ENCODE results near the gene NDN. TPM values are rescaled to one million over a fixed set of nuclear protein-coding genes. Genes with fewer than 3 reads are reported as not detected.

NDN gene
- total and polyA plus RNA-seq, 2 of the 4 experiments (the other 2 are of a cell fraction) = 40.1 to 72.4 TPM

- H2AFZ ChIP-seq (replicated peaks; ENCODE audit: low read length, poor library complexity) = no peak overlapping the region
- 90% methylated on average over 11 of the region's 13 CpGs; no CpG with 5 or more reads in 1 of the 2 experiments for WGBS, 2 experiments (ENCODE audit: extremely low coverage in 2 of 2, insufficient read length in 1 of 2)
- H3K27me3 ChIP-seq (ENCODE audit: control insufficient read depth, insufficient read depth, low read length) = no peaks in the 10 kb centered on the region
- no peak overlapping the region for H3K4ac ChIP-seq (ENCODE audit: low read depth, low read length)
- POLR2A ChIA-PET (ENCODE audit: unreplicated experiment) = no interaction called here
- H3K4me3 ChIP-seq (ENCODE audit: insufficient read depth, low read depth, low read length) = no peak overlapping the region
- no peak overlapping the region for H2BK120ac ChIP-seq (ENCODE audit: low read depth, low read length)
- H3K56ac ChIP-seq (ENCODE audit: extremely low read depth, insufficient read depth, low read length) = no peak overlapping the region
- H3K18ac ChIP-seq (ENCODE audit: low read depth, low read length) = no peak overlapping the region
- no peaks in the 10 kb centered on the region for H4K20me1 ChIP-seq (ENCODE audit: insufficient read depth, low read length)
- no peak for DNase-seq
- CTCF ChIA-PET = no interaction called here
- no peak overlapping the region for H3K27ac ChIP-seq (ENCODE audit: insufficient read depth, low read length)
- no peak overlapping the region for H2AK9ac ChIP-seq (replicated peaks; ENCODE audit: low read depth, low read length, poor library complexity)
- no peak overlapping the region for H3K23ac ChIP-seq (ENCODE audit: low read depth, low read length)
- H2BK5ac ChIP-seq (ENCODE audit: low read depth, low read length, poor library complexity, severe bottlenecking) = no peak overlapping the region
- intact Hi-C loops (cut with micrococcal nuclease) = loop anchor here (10.0 kb wide), 2 partner anchors 1200 to 1860 kb away; no protein-coding TSS in a partner anchor
- no peak overlapping the region for H3K4me2 ChIP-seq (ENCODE audit: low read depth, low read length)
- no peak overlapping the region for H4K91ac ChIP-seq (ENCODE audit: insufficient read depth, low read depth, low read length)
- no peaks in the 10 kb centered on the region for H3K4me1 ChIP-seq (ENCODE audit: control insufficient read depth, insufficient read depth, low read length)
- H4K8ac ChIP-seq (ENCODE audit: low read depth in 2 of 2, low read length in 2 of 2) = no peak overlapping the region
- in situ Hi-C loops (cut with MboI; ENCODE audit: low sequenced_read_pairs) = loop anchor here (10.0 kb wide), 1 partner anchor 210 kb away; no protein-coding TSS in a partner anchor
- H4K5ac ChIP-seq (ENCODE audit: low read depth, low read length) = no peak overlapping the region
- no TSS peak for BruUV-seq (replicated peaks)
- no peak overlapping the region for H2AK5ac ChIP-seq (ENCODE audit: low read depth, low read length)
- H3K14ac ChIP-seq (replicated peaks; ENCODE audit: low read depth, low read length) = no peak overlapping the region
- no peak overlapping the region for H2BK20ac ChIP-seq (ENCODE audit: low read depth, low read length)
- no peak for ATAC-seq (ENCODE audit: low read depth)
- no peaks in the 10 kb centered on the region for H3K9me1 ChIP-seq (ENCODE audit: insufficient read depth, low read length)
- no peak overlapping the region for H3K9ac ChIP-seq (ENCODE audit: low read depth, low read length)
- no peaks in the 10 kb centered on the region for H3K36me3 ChIP-seq (ENCODE audit: control insufficient read depth, insufficient read depth, low read length)
- no peak for TF ChIP-seq RCOR1 (IDR thresholded peaks at IDR 0.05; ENCODE audit: insufficient replicate concordance, low read length)
- no peak for TF ChIP-seq BHLHE40 (IDR thresholded peaks at IDR 0.05; ENCODE audit: low read depth, low read length)
- TF ChIP-seq SMC3 (IDR thresholded peaks at IDR 0.05; ENCODE audit: low read depth, low read length) = no peak
- TF ChIP-seq CHD1 (IDR thresholded peaks at IDR 0.05; ENCODE audit: low read depth, low read length) = no peak
- TF ChIP-seq CEBPB (IDR thresholded peaks at IDR 0.05; ENCODE audit: low read depth, low read length) = no peak
- TF ChIP-seq, protein P1, sequence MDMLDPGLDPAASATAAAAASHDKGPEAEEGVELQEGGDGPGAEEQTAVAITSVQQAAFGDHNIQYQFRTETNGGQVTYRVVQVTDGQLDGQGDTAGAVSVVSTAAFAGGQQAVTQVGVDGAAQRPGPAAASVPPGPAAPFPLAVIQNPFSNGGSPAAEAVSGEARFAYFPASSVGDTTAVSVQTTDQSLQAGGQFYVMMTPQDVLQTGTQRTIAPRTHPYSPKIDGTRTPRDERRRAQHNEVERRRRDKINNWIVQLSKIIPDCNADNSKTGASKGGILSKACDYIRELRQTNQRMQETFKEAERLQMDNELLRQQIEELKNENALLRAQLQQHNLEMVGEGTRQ (IDR thresholded peaks at IDR 0.05; ENCODE audit: low read depth, low read length) = no peak
- TF ChIP-seq RFX5 (IDR thresholded peaks at IDR 0.05; ENCODE audit: low read depth, low read length) = no peak
- TF ChIP-seq MAZ (IDR thresholded peaks at IDR 0.05; ENCODE audit: borderline replicate concordance, low read depth, low read length) = no peak
- no peak for TF ChIP-seq CTCF (conservative IDR thresholded peaks at IDR 0.05; ENCODE audit: low read depth, low read length)
- TF ChIP-seq FOS (IDR thresholded peaks at IDR 0.05; ENCODE audit: low read depth, low read length) = no peak
- no peak for TF ChIP-seq MXI1 (IDR thresholded peaks at IDR 0.05; ENCODE audit: borderline replicate concordance, low read depth, low read length)
- TF ChIP-seq MAFK (IDR thresholded peaks at IDR 0.05; ENCODE audit: low read depth, low read length) = no peak
- TF ChIP-seq, protein P2, sequence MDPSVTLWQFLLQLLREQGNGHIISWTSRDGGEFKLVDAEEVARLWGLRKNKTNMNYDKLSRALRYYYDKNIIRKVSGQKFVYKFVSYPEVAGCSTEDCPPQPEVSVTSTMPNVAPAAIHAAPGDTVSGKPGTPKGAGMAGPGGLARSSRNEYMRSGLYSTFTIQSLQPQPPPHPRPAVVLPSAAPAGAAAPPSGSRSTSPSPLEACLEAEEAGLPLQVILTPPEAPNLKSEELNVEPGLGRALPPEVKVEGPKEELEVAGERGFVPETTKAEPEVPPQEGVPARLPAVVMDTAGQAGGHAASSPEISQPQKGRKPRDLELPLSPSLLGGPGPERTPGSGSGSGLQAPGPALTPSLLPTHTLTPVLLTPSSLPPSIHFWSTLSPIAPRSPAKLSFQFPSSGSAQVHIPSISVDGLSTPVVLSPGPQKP (IDR thresholded peaks at IDR 0.05; ENCODE audit: borderline replicate concordance, low read depth, low read length) = no peak
- H3K9me3 ChIP-seq (ENCODE audit: control insufficient read depth, insufficient read depth, low read length) = peaks cover 2% of the 10 kb centered on the region; the same call in 1 of the 2 replicates
- no peak overlapping the region for H2BK15ac ChIP-seq (ENCODE audit: low read depth, low read length)
- dilution Hi-C loops (cut with HindIII; ENCODE audit: low sequenced_read_pairs, unreplicated experiment) = no loop called here
- H3K79me1 ChIP-seq (ENCODE audit: low read depth in 1 of 2, low read length in 2 of 2) = no peaks in the 10 kb centered on the region
Observed at GRCh38 chr15:23644829-23645228, 42.3 kb downstream of the NDN start.

Data from IMR-90 (cell line).